Activated CD4-positive, alpha-beta T cell treated with anti-CD3 and anti-CD28 coated beads for 4 hours (primary cell): Measurements from ENCODE around the gene STOX2.
"Not testable (repeated sequence)": the region's sequence is repeated elsewhere in the genome, so short reads cannot be mapped to it uniquely, and the experiment has no call there.

Experiments used
- DNase-seq, 2 donors: peaks; one replicate each; pipeline ENCODE4 v3.0.0-alpha.2; 2020

STOX2 gene

DNA sequence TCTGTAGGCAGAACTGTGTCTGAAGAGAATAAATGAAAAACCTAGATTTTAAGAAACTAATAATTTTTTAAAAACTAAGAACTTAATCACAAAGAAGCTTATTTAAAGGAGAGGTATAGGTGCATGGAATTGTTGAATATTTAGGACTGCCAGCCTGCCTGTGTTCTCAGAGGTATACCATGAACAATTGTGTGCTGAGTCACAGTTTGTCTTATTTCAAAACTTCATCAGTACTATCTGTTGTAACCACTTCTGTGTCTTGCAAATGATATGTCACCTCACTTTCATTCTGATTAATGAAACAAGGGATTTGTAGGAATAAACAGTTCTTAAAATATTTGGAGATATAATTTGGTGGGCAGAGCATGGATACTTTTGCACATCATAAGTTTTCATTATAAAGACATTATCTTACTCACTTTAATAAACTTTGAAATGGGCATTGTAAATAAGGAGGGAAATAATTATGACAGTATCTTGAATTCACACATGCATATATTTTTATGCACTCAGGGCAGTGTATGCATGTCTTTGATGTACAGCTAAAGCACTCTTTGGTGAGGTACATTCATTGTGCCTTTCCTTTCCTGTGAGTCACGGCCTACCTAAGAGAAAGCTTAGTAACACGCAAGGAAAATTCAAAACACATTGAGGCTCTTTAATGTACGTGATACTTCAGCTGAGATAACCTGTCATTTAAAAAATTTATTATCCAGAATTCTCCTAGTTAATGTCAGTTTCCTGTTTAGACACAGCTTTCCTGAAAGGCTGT, 31.7 kb downstream of the STOX2 start:
- DNase-seq = no peak

DNA sequence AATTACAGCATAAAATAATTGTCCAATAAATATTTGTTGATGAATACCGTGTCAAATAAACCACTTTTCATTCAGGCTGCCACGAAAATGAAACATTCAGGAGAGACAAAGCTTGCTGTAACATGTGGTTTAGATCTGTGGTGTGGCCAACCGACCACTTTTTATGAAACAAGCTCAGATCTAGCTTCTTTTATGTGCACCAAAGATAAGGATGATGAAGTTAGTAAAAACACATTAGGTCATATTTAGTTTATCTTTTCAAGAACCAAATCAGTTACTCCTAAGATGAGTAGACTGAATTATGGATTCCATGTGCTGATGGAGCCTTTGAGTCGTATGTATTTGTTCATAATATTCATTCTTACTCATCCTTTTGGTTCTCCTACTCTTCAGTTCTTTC, 35.8 kb downstream of the STOX2 start:
- no peak for DNase-seq

DNA sequence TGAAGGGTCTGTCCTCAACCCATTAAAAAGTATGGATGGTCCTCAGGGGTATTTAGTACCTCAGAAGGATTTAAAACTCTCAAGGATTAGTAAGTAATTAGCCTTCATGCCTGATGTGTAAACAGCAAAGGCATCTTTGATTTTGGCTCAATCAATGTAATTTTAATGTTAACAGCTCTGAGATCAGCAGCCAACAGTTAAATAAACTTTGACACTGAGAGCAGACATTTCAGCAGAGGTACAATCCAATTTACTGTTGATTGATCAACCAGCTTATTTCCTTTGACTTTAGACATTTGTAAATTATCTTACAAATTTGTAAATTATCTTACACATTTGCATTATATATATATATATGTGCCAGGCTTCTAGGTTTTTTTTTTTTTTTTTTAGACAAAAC, 36.9 kb downstream of the STOX2 start:
- no peak for DNase-seq

DNA sequence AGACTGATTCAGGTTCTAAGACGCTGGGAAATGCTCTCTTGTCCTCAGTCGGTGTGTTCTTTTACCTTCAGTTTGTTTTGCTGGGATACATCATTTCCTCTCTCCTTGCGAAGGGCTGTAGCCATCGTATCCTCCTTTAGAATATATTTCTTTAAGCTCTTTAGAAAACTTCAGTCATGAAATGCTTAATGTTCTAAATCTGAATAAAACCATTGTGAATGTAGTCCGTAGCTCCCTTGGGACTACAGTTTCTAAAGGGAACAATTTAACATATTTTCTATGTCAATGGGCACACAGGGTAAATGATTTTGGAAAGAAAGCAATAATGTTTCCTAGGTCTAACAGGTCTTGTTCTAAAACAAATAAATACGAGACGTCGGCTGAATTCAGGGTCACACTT, 40.6 kb downstream of the STOX2 start:
- no peak for DNase-seq

DNA sequence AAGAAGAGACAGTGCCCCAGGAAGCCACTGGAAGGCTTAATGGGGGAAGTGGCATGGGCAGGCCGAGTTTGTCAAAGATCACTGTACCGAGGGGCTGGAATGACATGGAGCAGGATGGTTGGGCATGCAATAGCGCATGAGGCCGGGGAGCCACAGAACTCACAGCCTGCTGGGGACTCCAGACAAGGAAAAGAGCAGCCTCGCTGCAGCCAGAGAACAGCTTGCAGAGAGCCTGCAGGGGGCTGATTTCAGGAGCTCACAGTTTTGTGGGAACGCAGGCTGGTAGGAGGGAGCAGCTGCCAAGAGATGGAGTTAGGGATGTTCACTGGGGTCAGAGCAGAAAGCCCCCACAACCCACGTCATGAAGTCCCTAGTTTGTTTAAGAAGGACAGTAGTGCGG, 45.4 kb downstream of the STOX2 start:
- DNase-seq = no peak

DNA sequence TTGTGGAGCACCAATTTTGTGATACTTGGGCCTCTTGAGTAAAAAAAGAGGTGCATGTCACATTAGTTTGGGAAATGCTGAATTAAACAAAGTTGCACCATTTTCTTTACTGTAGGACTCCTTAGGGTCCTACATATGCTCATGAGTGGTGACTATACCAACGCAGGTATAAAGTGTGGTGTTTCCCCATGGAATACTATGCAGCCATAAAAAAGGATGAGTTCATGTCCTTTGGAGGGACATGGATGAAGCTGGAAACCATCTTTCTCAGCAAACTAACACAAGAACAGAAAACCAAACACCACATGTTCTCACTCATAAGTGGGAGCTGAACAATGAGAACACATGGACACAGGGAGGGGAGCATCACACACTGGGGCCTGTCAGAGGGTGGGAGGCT, 47.5 kb downstream of the STOX2 start:
- DNase-seq = not testable (repeated sequence)

DNA sequence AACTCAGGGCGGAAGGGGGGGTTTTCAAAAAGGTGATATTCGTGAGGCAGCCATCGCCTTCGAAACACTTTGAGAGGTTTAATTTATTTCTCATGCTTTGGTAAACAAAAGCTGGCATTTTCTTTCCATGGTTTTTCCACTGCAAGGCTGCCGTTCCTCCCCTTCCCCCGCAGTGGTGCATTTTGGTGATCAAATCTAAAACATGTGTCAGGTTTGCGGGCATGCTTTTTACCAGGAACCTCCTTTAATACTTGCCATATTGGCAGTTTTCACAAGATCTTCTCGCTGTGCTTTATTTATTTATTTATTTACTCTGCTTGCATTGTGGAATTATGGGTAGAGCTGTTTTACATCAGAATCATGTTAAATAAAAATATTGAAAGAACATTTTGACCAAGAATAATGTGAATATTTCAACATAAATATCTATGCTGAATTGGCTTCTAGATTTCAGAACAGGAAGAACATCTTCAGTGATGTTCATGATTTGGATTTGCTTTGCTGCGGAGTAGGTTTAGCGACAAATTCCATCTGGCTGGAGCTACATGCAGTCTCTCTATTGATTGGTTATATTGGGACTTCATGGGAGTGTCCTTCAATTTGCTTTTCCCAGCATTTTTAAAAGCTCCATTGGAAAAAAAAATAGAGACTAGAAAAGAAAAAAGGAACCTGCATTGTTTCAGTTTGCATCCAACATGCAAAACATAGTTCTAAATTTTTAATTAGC, 54.4 kb downstream of the STOX2 start:
- DNase-seq = no peak

DNA sequence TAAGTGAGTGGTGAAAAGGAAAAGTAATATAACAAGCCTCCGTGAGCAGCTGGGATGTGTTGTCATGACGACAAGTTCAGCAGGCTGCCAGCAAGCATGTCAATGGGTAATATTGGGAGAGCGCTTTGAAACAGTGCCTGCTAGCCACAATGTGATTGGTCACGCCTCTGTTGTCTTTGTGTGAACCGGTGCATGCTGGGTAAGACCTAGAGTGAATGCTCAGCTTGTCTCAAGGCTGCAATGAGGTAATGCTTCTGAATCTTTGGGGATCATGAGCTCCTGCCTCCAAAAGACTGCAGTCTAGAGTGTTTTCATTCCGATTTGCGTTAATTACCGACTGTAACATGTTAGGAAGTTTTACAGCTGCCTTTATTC, 54.9 kb downstream of the STOX2 start:
- DNase-seq = no peak

DNA sequence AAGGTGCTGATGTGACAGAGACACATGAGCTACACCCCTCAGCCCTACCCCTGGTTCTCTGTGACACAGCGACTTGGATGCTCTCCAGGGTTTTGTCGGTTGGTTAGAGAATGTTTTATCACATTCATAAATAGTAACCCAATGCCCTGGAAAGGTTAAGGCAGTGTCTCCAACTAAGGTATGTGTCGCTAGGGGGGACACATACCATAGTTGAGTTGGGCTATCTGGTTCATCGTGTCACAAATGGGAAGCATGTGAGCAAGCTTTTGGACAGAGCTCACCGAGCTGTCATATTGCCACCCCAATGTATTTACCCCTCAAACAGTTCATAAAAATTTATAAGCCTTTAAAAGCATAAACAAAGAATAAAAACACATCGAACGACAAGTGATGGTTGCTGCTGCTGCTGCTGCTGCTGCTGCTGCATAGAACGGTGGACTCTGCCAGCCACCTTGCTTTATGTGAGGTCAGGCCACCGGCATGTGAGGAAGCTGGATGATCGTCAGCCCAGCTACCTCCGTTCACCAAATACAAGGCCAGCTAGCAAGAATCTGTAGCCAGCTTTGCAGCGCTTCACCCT, 55.9 kb downstream of the STOX2 start:
- DNase-seq = no peak

DNA sequence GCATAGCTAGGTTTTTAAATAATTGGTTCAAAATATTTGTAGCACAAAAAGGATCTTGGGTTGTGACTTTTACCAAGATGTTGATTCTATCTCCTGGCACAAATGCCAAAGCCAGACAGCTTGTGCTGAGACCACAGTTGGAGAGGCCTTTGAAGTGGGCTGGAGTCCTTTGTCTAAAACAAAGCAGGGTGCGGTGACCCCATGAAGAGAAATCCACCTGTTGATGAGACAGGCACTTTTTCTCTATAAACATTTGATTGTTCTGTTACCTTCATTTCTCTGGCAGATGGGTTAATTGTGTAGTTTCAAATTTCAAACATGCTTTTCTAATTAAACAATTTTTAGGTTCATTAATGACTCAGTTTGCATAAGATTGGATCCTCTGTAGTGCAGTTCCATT, 56.7 kb downstream of the STOX2 start:
- no peak for DNase-seq

DNA sequence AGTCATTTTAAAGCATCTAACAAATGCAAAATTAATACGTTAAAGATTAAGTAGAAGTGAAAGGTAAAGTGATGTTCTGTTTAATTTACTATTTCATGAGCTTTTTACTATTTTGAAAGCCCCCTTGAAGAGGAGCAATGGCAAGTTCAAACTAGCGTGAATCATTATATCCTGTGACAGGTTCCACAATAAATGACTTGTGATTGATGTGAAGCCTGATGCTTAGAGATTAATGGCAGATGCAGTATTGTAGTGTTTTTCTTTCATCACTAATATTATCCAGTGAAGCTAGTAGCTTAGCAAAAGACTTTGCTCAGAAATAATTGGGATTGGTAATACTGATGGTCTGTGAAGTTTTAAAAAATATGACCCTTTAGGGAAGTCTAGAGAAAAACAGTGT, 57.3 kb downstream of the STOX2 start:
- DNase-seq = no peak

DNA sequence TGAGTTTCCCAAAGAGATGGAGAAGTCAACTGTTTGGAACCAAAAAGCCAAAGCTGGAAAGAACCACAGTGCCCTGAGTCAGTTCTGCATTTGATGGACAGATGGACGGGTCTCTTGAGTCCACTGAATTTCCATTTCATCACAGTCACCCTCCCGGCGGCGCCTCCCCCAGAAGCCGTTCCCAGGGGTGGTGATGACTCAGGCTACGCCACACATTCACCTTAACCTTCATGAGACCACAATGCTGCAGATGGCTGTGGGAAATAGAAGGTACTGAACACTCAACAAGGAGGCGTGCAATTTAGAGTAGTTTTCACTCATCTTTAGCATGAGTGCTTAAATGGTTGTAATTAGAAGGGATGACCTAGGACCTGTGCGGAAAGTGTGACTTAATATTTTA, 61.3 kb downstream of the STOX2 start:
- no peak for DNase-seq

DNA sequence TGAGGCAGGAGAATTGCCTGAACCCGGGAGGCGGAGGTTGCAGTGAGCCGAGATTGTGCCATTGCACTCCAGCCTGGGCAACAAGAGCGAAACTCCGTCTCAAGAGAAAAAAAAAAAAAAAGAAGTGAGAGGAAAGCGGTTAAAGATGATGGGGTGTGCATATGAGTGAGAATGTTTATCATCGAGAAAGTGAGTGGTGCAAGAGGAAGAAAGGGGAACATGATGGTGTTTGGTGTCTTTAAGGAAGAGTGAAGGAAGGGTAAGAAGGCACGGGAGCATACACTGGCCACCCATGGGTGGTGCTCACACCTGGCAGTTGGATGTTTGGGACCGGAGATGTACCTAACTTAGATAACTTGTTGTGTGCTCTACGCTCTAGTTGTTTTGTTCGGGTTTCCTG, 62.2 kb downstream of the STOX2 start:
- DNase-seq = no peak

DNA sequence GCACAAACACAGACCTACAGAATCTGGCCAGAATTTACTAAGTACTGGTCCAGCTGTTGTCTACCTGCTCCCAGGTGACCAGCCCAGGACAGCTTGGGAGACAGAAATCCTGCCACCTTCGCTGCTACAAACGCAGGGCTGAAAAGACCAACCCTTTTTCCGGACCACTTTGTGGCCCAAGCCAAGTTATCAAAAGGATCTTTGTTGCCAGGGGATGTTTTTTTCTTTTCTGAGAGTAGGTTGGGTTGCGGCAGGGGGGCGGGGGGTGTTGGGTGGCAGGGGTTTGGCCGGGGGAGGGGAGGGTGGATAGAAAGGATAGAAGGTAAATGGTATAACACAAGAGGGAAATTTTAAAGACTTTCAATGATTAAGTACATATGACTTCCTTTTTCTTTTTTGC, 63.4 kb downstream of the STOX2 start:
- DNase-seq = no peak

DNA sequence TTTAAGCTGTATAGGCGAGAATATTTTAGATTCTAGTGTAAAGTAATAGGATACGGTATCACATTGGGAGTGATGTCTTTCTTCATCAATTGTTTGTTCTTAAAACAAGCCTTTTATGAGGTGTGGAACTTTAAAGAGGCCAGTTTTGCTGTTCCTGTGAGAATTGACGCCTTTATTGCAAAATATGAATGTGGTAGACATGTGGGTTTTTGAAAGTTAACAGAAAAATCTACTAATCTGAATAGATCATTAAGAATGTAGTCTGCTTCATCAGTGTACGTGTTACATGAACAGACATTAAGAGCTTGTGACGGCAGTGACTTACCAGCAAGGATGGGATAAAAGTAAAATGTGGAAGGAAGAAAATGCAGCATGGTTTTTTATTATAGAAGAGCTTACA, 63.8 kb downstream of the STOX2 start:
- no peak for DNase-seq

DNA sequence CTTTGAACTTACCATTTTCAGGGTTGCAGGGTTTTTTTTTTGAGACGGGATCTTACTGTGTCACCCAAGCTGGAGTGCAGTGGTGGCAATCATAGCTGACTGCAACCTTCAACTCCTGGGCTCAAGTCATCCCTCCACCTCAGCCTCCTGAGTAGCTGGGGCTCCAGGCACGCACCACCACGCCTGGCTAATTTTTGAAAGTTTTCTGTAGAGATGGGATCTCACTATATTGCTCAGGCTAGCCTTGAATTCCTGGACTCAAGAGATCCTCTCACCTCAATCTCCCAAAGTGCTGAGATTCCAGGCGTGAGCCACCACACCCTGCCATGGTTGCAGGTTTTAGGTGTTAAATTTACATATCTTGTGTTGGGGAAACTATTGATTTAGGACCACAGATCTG, 64.5 kb downstream of the STOX2 start:
- no peak for DNase-seq

DNA sequence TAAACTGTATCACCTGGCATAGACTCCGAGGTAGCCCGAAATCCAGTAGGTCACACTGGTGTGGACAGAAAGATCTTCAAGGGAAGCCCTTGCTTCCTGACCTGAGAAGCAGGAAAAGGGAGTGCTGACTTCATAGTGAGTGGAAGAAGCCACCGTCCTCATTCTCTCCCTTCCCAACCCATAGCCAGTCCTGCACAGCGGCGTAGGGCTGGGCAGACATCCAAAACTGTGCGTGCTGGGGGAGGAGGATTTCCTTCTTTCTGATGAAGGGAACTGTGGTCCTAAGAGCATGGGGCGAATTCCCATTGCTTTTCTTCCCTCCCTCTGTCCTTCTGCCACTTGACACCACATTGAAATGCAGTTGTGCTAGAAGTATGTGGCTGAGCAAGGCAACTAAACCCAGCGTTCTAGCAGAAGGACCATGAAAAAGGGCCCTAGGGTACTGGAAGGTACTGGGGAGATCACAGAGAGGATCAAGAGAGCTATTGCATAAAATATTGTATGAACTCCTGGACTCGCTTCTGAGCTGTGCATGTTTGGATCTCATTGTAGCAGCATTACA, 66.9 kb downstream of the STOX2 start:
- no peak for DNase-seq

DNA sequence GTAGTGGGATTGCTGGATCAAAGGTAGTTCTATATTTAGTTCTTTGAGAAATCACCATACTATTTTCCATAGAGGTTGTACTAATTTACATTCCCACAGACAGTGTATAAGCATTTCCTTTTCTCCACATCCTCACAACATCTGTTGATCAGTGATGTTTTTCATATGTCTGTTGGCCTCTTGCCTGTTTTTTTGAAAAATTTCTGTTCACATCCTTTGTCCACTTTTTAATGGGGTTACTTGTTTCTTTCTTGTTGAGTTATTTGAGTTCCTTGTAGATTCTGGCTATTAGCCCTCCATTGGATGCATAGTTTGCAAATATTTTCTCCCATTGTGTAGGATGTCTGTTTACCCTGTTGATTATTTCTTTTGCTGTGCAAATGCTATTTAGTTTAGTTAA, 72.6 kb downstream of the STOX2 start:
- DNase-seq = no peak

DNA sequence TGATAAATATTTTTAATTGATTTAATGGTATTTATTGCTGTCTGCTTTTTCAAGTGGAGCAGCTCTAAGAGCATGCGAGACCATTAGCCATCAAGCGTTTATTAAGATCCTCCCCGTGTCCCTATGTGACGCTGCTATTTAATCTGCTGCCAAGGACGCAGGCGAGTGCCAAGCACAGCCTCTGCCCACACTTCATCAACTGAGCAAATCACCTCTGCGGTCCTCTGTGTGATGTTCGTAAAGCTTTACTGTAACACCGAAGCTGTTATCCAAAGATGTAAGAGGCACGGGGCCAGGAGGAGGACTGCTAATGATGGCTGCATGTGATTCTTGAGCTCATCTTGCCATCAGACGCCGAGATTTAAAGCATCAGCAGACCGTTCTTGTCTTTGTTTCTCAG, 79.5 kb downstream of the STOX2 start:
- DNase-seq = no peak

DNA sequence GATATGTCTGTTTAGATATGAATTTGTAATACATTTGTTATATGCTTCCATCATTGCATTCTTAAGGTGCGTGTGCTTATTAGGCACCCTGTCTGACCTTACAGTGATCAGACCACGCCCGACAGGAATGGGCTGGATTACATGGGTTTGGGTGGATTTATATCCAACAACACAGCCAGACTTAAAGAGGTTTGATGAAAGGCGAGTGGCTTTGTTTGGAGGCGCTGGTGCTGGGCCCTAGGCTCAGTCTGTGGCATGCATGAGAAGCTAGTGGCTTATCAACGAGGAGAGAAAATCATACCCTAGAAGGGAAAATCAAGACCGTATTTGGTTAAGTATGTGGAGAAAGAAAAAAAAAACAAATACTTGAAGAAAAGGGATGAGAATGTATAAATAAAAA, 80.7 kb downstream of the STOX2 start:
- DNase-seq = no peak

DNA sequence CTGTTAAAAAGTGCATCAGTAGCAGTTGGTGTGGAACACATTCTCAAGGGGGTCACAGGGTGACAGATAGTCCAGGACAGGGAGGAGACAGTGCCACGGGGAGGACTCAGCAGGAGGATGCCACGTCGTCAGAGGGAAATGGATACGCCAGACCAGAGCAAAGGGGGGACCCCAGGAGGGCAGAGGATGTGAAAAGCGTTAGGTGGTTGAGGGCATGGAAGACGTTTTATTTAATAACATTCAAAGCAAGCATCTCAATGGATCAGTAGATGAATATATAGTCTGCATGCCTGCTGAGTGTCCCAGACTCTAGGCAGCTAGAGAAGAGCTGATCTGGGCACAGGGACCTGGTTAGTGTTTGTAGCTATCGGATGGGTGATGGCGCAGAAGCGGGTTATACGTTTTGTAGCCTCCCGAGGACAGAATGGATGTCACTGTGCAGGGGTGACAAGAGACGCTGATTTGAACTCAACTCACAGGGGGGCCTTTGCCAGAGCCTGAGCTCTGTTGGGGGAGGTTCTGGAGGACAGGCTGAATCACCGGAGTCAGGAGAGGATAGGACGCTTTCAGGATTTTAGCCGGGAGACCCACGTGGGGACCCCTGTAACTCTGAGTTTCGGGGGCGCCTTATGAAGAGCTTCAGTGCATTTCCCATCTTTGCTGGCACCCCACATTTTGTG, 81.3 kb downstream of the STOX2 start:
- DNase-seq = no peak

DNA sequence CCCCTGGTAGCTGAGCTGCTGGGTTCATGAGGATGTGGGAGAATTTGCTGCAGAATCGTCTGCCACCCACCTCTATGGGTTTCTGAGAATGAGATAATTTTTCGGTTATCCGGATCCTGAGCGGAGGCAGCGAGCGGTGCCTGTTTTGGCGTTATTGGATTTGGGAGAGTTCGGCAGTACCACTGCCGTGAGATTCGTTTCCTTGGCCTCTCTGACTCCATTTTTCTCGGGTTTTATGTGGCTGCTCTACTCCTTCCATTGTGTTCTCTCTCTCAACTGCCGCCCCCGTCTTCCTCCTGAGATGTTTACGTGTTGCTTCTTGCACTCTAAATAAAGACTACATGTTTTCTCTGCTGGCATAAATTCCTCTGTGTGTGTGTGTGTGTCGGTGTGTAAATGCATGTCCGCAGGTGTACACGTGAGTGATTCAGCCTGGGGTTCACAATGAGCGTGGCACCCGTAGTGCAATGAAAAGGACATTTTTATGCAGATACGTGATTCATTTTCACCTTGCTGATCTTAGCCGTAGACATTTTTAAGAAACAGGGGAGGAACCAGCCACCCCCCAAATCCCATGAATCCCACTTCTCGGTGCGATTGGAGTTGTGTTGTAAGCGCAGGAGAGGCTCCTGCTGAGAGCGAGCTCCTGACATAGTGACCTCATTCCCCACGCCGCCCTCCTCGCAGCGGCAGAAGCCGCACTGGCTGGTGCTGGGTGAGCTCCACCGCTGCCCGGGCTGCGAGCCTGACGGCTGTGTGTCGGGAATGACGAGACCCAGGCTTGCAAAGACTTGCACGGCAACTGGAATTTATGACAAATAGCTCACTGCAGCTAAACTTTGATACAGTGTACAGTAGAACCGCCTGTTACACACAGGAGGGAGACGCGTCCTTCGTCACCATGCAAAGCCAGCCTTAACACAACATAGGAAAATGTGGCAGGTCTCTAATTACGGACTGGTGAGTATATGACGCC, 82.2 kb downstream of the STOX2 start:
- DNase-seq = no peak
